Naive thymus-derived CD4-positive, alpha-beta T cell (primary cell): Measurements from ENCODE around the gene TTC7B. TPM values are rescaled to one million over a fixed set of nuclear protein-coding genes. Genes with fewer than 3 reads are reported as not detected.
A peak's percentile ranks its signal among the peaks of the same experiment; 100 is the strongest.

Experiments used
- ATAC-seq: fragments of 150-1000 bp; cut with Tn5 transposase; 2 replicates; pipeline ENCODE4 v1.10.0; 2021; ENCODE audit warnings: mild to moderate bottlenecking, moderate library complexity
- CTCF ChIA-PET: fragments of 350-600 bp; sonication (Branson Sonifier 250); formaldehyde crosslinking; loops from one replicate; lab custom pipeline; 2021; ENCODE audit warnings: antibody characterized with exemption; lab: Charles Lee
- POLR2A ChIA-PET: fragments of 350-600 bp; sonication (Branson Sonifier 250); formaldehyde crosslinking; loops from one replicate; lab custom pipeline; 2021; ENCODE audit warnings: antibody characterized with exemption, inconsistent platforms; lab: Charles Lee
- DNase-seq, 9 donors: peaks; one replicate each; pipeline versions ENCODE4 v3.0.0 to v3.0.0-alpha.2; 2020 to 2022; ENCODE audit warnings: mixed read lengths in 1 of 9
- H3K27ac ChIP-seq: one replicate; pipeline ENCODE4 v1.7.0; 2013; ENCODE audit warnings: mild to moderate bottlenecking, low read depth, low read length, moderate library complexity
- H3K27me3 ChIP-seq, 2 donors: one replicate each; pipeline ENCODE4 v1.7.0; 2013; ENCODE audit warnings: low read length in 2 of 2, mild to moderate bottlenecking in 2 of 2, moderate library complexity in 2 of 2; ENCODE audit not compliant: control insufficient read depth in 2 of 2, insufficient read depth in 2 of 2
- H3K36me3 ChIP-seq, 3 experiments: 1 replicate in 2 of 3; 2 replicates in 1 of 3; pipeline ENCODE4 v1.7.0; 2013; ENCODE audit warnings: low read length in 3 of 3, mild to moderate bottlenecking in 3 of 3, moderate library complexity in 1 of 3; ENCODE audit not compliant: insufficient read depth in 3 of 3, control insufficient read depth in 2 of 3
- H3K4me1 ChIP-seq, 2 donors: one replicate each; pipeline ENCODE4 v1.7.0; 2013; ENCODE audit warnings: low read length in 2 of 2, mild to moderate bottlenecking in 2 of 2, moderate library complexity in 1 of 2; ENCODE audit not compliant: control insufficient read depth in 2 of 2, insufficient read depth in 2 of 2
- H3K4me3 ChIP-seq: 2 replicates; pipeline ENCODE4 v1.7.0; 2013; ENCODE audit warnings: mild to moderate bottlenecking, low read length
- H3K9me3 ChIP-seq, 3 experiments: 1 replicate in 2 of 3; 2 replicates in 1 of 3; pipeline ENCODE4 v1.7.0; 2013; ENCODE audit warnings: low read length in 3 of 3; ENCODE audit not compliant: control insufficient read depth in 2 of 3
- H3K27ac Mint-ChIP-seq, 9 donors: one replicate each; pipeline ENCODE4 v1.8.0; 2020 to 2022; ENCODE audit warnings: mixed read lengths in 9 of 9, mild to moderate bottlenecking in 8 of 9, moderate library complexity in 5 of 9, inconsistent platforms in 2 of 9
- H3K27me3 Mint-ChIP-seq, 5 donors: one replicate each; pipeline ENCODE4 v1.8.0; 2021 to 2022; ENCODE audit warnings: mixed read lengths in 5 of 5, mild to moderate bottlenecking in 1 of 5
- H3K36me3 Mint-ChIP-seq, 5 donors: one replicate each; pipeline ENCODE4 v1.8.0; 2020 to 2022; ENCODE audit warnings: mixed read lengths in 5 of 5, mild to moderate bottlenecking in 3 of 5, inconsistent platforms in 1 of 5
- H3K4me1 Mint-ChIP-seq, 7 donors: one replicate each; pipeline ENCODE4 v1.8.0; 2020 to 2022; ENCODE audit warnings: mixed read lengths in 7 of 7, mild to moderate bottlenecking in 3 of 7, inconsistent platforms in 1 of 7
- H3K4me3 Mint-ChIP-seq, 10 donors: one replicate each; pipeline ENCODE4 v1.8.0; 2020 to 2022; ENCODE audit warnings: mild to moderate bottlenecking in 10 of 10, mixed read lengths in 10 of 10, moderate library complexity in 6 of 10, inconsistent platforms in 2 of 10
- H3K9me3 Mint-ChIP-seq, 11 donors: one replicate each; pipeline ENCODE4 v1.8.0; 2020 to 2022; ENCODE audit warnings: mixed read lengths in 11 of 11, mild to moderate bottlenecking in 4 of 11, inconsistent platforms in 1 of 11, moderate library complexity in 1 of 11
- intact Hi-C, 2 donors: fragments of 100-400 bp; cut with micrococcal nuclease; formaldehyde crosslinking; loops; one replicate each; pipeline ENCODE4 v1.15.1; 2023
- polyA plus RNA-seq, 2 donors: library from polyadenylated mRNA; unstranded; fragments of 300-500 nt; fragmentation: Illumina TruSeq; gene quantifications; one replicate each; pipeline ENCODE4 v1.2.3, GENCODE V29; 2021
- total RNA-seq, 6 experiments: library from RNA in 5 of 6; stranded (reverse) in 5 of 6; gene quantifications; 1 replicate in 5 of 6; 2 replicates in 1 of 6; pipeline ENCODE4 v1.2.3 and lab custom pipeline; 2021 to 2026

Gene TTC7B
- total and polyA plus RNA-seq, 7 experiments from 2014 or later, result 0.08 to 9.5 (median 3.4) TPM; not detected in 2

DNA sequence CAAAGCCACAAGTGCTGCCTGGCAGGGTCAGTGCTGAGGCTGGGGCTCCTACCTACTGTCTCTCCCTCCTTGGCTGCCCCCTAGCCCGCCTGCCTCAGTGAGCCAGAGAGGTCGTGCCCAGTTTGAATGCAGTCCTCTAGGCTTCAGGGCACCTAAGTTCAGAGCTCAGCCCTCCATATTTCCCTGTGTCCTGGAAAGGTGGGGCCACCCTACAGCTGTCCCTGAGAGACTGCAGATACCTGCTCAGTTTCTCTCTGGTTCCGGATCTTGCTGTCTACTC lies 276.8 kb downstream of the TTC7B start:
- no peak for DNase-seq
- H3K36me3 Mint-ChIP-seq, result no peaks in the 10 kb centered on the region
- ATAC-seq, result no peak

DNA sequence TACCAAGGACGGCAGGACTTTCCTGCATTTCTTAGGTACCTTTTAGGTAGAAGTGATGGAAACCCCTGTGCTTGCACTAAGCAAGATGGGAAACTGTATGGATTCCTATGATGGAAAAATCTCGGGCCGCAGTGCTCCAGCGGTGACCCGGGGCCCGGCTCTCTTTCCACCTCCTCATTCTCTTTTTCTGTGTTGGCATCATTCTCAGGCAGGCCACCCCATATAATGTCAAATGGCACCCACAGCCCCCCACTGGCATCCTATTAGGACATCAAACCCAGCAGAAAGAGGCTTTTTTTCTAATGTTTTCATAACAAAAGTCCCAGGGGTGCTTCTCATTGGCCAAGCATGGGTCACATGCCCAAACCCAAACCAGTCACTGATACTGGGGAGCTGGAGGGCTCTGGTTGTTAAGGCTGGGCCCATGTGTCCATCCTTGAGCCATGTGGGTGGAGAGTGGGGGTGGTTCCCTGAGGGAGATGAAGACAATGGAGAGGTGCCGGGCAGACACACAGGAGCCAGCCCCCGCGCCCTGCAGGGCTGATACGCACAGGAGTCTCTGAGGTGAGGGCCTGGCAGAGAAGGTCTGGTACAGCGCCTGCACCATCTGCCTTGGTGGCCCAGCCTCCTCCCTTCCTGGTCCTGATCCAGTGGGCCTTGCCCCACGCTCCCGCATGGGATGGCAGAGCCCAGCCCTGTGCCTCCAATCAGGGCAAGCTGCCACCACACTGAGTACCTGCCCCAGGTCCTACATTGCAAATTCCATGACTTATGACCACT lies 277.3 kb downstream of the TTC7B start:
- DNase-seq, result no peak
- H3K4me3 ChIP-seq, result no peak overlapping the region
- Mint-ChIP-seq H3K36me3 (no peaks in the 10 kb centered on the region), H3K9me3 (no peaks in the 10 kb centered on the region), H3K4me3 (no peak overlapping the region), H3K27ac (peak overlapping the region in 1 of 9 donors; percentile 33), H3K4me1 (peaks cover 0 to 2% (median 0%) of the 10 kb centered on the region in 7 donors), H3K27me3 (no peaks in the 10 kb centered on the region)
- no peaks in the 10 kb centered on the region for H3K9me3 ChIP-seq
- CTCF ChIA-PET, result no interaction called here
- peak; percentile 8 for ATAC-seq
- H3K27me3 ChIP-seq, result no peaks in the 10 kb centered on the region
- intact Hi-C loops, result no loop called here
- no peaks in the 10 kb centered on the region for H3K4me1 ChIP-seq
- POLR2A ChIA-PET, result no interaction called here
- H3K36me3 ChIP-seq, result no peaks in the 10 kb centered on the region
- H3K27ac ChIP-seq, result no peak overlapping the region

More for the DNA sequence above, 276.8 kb downstream of the TTC7B start:
- H3K27me3 Mint-ChIP-seq, result no peaks in the 10 kb centered on the region
- Histone ChIP-seq H3K9me3 (no peaks in the 10 kb centered on the region), H3K4me3 (no peak overlapping the region), H3K27me3 (no peaks in the 10 kb centered on the region), H3K4me1 (no peaks in the 10 kb centered on the region), H3K36me3 (no peaks in the 10 kb centered on the region), H3K27ac (no peak overlapping the region)
- no peaks in the 10 kb centered on the region for H3K9me3 Mint-ChIP-seq
- ChIA-PET POLR2A (no interaction called here), CTCF (no interaction called here)
- intact Hi-C loops, result no loop called here
- H3K27ac Mint-ChIP-seq, result no peak overlapping the region
- no peaks in the 10 kb centered on the region for H3K4me1 Mint-ChIP-seq
- H3K4me3 Mint-ChIP-seq, result no peak overlapping the region

DNA sequence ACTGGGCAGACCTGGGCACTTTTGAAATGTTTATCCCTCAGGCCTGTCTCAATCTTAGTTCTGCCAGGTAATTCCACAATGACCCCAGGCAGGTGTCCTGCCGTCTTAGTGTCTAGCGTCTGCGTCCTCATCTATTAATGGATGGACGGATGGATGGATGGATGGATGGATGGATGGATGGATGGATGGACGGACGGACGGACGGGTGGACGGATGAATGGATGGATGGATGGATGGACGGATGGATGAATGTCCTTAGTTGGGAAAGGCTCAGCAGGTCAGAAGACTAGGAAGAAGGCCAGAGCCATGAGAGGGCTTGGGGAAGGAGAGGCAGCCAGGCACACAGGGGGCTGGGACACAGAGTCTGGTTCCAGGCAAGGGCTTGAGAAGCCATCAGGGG lies 278.1 kb downstream of the TTC7B start:
- H3K27ac ChIP-seq, result no peak overlapping the region
- no peaks in the 10 kb centered on the region for H3K4me1 ChIP-seq
- ChIA-PET POLR2A (no interaction called here), CTCF (no interaction called here)
- no peak overlapping the region for H3K4me3 Mint-ChIP-seq
- H3K9me3 ChIP-seq, result no peaks in the 10 kb centered on the region
- no peak for DNase-seq
- no peak overlapping the region for H3K4me3 ChIP-seq
- H3K36me3 ChIP-seq, result no peaks in the 10 kb centered on the region
- H3K27ac Mint-ChIP-seq, result no peak overlapping the region
- no peaks in the 10 kb centered on the region for H3K27me3 Mint-ChIP-seq
- no peaks in the 10 kb centered on the region for H3K9me3 Mint-ChIP-seq
- H3K36me3 Mint-ChIP-seq, result no peaks in the 10 kb centered on the region
- intact Hi-C loops, result no loop called here
- H3K4me1 Mint-ChIP-seq, result peaks cover 0 to 3% (median 0%) of the 10 kb centered on the region in 7 donors
- no peaks in the 10 kb centered on the region for H3K27me3 ChIP-seq
- no peak for ATAC-seq

DNA sequence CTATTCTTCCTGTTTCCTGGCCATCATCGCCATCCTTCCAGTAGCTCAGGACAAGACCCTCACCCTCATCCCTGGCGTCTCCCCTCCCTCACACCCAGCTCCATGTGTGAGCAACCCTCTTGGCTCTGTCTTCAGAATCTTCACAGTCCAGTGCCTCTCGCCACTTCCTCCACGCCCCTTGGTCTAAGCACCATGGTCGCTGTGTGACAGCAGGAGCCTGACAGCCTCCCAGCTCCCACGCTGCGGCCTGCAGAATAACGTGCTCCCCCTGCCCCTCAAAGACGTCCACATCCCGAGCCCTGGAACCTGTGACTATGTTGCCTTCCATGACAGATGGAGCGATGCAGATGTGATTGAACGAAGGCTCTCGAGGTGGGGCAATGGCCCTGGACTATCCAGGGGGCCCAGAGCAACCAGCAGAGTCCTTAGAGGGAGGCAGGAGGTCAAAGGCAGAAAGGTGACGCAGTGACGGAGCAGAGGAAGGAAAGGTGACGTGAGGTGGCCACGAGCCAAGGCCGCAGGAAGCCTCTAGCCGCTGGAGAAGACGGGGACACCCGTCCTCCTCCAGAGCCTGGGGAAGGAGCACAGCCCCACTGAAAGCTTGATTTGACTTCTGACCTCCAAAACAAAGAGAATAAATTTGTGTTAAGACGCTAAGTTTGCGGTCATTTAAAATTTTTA lies 279.6 kb downstream of the TTC7B start:
- intact Hi-C loops, result no loop called here
- DNase-seq (no peak), ATAC-seq (no peak)
- no peak overlapping the region for H3K4me3 Mint-ChIP-seq
- Histone ChIP-seq H3K4me1 (no peaks in the 10 kb centered on the region), H3K27me3 (no peaks in the 10 kb centered on the region), H3K4me3 (no peak overlapping the region), H3K27ac (no peak overlapping the region), H3K36me3 (no peaks in the 10 kb centered on the region), H3K9me3 (no peaks in the 10 kb centered on the region)
- H3K36me3 Mint-ChIP-seq, result no peaks in the 10 kb centered on the region
- H3K9me3 Mint-ChIP-seq, result no peaks in the 10 kb centered on the region
- CTCF ChIA-PET, result no interaction called here
- H3K4me1 Mint-ChIP-seq, result peaks cover 0 to 3% (median 0%) of the 10 kb centered on the region in 7 donors
- POLR2A ChIA-PET, result no interaction called here
- H3K27ac Mint-ChIP-seq, result peak overlapping the region in 1 of 9 donors; percentile 22
- H3K27me3 Mint-ChIP-seq, result no peaks in the 10 kb centered on the region

DNA sequence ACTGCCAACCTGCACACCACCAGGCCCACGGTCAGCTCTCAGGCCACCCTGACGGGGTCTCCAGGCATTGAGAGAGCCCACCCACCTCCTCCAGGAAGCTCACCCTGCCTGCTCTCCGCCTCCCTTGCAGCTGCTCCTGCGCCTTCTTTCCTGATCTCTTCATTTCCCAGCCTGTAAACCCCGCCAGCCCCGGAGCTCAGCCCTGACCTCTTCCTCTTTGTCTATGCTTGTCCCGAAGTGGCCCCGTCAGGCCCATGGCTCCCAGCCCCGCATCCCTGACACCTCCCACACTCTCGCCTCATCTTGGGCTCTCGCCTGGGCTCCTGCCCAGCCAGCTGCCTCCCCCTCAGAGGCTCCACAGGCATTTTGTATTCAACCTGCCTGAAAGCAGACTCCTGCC lies 280.1 kb downstream of the TTC7B start:
- POLR2A ChIA-PET, result no interaction called here
- no peaks in the 10 kb centered on the region for H3K9me3 Mint-ChIP-seq
- H3K27ac ChIP-seq, result no peak overlapping the region
- no peaks in the 10 kb centered on the region for H3K9me3 ChIP-seq
- intact Hi-C loops, result no loop called here
- no peaks in the 10 kb centered on the region for H3K4me1 ChIP-seq
- no peaks in the 10 kb centered on the region for H3K36me3 ChIP-seq
- no peak overlapping the region for H3K4me3 Mint-ChIP-seq
- no peak overlapping the region for H3K4me3 ChIP-seq
- CTCF ChIA-PET, result no interaction called here
- peaks cover 0 to 3% (median 0%) of the 10 kb centered on the region in 7 donors for H3K4me1 Mint-ChIP-seq
- no peaks in the 10 kb centered on the region for H3K27me3 Mint-ChIP-seq
- ATAC-seq, result no peak
- H3K36me3 Mint-ChIP-seq, result no peaks in the 10 kb centered on the region
- DNase-seq, result no peak
- H3K27me3 ChIP-seq, result no peaks in the 10 kb centered on the region
- H3K27ac Mint-ChIP-seq, result no peak overlapping the region

DNA sequence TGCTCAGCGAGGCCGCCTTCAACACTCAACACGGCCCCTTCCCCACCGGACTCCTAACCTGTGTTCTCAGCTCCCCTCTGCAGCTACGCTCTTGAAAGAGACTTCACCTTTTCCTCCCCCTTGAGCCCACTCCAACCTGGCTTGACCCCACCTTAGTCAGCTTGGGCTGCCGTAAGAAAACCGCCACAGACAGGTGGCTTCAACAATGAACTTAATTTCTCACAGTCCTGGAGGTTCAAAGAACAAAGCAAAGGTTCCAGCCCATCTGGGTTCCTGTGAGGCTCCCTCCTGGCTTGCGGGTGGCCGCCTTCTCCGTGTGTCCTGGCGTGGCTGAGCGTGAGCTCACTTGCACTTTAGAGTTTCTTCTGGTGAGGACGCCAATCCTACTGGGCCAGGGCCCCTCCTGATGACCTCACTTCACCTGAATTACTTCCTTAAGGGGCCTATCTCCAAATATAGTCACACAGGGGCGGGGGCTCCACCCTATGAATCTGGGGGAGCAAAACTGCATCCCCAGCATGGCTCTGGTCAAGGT lies 280.6 kb downstream of the TTC7B start:
- H3K27me3 Mint-ChIP-seq, result no peaks in the 10 kb centered on the region
- H3K9me3 Mint-ChIP-seq, result no peaks in the 10 kb centered on the region
- H3K27ac Mint-ChIP-seq, result no peak overlapping the region

More for the DNA sequence above, 280.6 kb downstream of the TTC7B start:
- H3K4me1 ChIP-seq, result no peaks in the 10 kb centered on the region
- no peaks in the 10 kb centered on the region for H3K36me3 ChIP-seq
- H3K9me3 ChIP-seq, result no peaks in the 10 kb centered on the region
- Mint-ChIP-seq H3K4me3 (no peak overlapping the region), H3K36me3 (no peaks in the 10 kb centered on the region), H3K4me1 (peaks cover 0 to 3% (median 0%) of the 10 kb centered on the region in 7 donors)
- DNase-seq (no peak), ATAC-seq (no peak)
- intact Hi-C loops, result no loop called here
- POLR2A ChIA-PET, result no interaction called here
- no peaks in the 10 kb centered on the region for H3K27me3 ChIP-seq
- H3K4me3 ChIP-seq, result no peak overlapping the region
- CTCF ChIA-PET, result no interaction called here
- no peak overlapping the region for H3K27ac ChIP-seq
